TTC549 (cell line): Measurements from ENCODE around the gene MAPK8.

Experiments
- FAIRE-seq: peaks from 2 replicates; lab custom pipeline; 2012; peaks lifted over from hg19 to GRCh38; lab: Jason Lieb, UNC

MAPK8 gene

DNA sequence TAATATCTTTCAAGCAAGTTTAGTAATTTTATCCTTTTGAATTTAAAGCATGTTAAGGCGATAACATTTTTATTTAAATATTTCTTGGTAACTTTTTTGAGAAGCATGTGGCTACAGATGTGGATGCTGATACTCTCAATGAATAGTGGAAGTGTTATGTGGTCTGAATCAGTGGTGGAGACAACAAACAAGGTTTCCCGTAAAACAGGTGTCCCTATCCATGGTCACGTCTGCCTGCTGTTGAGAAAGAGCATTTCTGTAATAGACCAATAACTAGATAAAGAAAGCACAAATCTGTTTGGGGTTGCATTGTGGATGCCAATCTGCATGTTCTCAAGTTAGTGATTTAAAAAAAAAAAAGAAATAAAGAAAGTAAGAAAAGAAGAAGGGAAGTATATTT lies 13.9 kb upstream of the MAPK8 start:
- no peak for FAIRE-seq

DNA sequence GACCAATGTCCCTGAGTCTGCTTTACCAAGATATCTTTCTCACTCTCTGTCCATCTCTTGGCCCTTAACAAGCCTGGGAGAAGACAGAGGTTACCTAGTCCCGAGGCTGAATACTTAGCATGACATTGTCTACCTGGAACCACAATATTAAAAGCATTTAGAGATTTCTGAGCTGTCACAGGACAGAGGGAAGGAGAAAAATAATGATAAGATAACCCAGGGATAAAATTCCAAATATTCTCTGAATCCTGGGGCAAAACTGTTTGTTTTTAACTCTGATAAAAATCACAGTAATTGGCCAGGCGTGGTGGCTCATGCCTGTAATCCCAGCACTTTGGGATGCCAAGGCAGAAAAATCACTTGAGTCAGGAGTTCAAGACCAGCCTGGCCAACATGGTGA lies 12.0 kb upstream of the MAPK8 start:
- FAIRE-seq = no peak

DNA sequence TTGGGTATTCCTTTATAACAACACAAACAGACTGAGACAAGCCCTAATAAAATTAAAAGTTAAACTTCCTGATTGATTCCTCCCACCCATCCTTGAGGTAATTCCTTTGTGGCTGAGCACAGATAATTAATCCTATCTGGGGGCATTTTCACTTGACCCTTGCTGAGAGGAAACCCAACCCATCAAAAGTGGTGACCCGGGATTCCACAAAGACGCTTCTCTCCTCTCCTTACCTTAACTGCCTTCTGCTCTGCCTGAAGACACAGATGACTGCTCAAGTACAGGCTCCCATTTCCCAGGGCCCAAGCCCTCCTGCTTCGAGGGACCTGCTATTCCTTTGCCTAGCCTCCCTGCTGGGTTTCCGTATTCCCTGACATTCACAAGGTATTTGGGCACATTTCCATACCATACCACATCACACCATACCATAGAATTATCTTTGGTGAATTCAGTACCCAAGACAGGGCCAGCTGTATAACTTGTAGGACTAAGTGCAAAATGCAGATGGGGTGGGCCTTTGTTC lies 9.8 kb upstream of the MAPK8 start:
- no peak for FAIRE-seq

DNA sequence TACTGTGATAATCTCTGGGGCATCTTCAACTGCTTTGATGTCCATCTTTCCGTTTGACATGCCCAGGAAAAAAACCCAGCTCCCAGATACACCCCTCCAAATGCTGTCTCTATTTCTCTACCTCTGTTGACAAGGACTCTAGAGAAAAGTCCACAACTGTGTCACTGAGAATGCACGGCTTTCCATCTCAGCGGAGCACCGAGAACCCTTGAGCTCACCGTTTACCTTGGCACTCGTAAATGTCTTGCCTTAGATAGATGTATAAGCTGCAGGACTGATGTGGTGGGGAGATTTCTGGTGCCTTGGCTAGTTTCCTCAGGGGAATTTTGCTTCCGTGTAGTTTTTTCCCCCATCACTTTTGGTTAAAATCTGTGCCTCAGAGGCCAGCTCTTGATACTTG lies 7.4 kb upstream of the MAPK8 start:
- FAIRE-seq = no peak

DNA sequence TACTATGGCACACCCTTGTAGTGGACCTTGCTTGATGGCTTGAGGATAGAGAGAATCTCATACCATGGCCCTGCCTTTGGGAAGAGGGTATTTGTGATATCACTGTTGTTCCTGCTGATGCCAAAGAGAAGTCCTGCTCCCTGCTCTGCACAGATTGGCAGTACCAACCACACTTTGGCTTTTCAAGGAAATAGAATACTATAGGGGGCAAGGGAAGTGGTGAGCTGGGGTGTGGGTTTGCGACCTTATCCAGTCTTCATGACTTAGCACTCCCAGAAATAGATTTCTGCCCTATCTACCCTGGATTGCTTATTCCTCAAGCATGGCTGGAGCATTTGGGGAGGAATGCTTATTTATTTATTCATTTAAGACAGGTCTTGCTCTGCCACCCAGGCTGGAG lies 6.8 kb upstream of the MAPK8 start:
- no peak for FAIRE-seq

DNA sequence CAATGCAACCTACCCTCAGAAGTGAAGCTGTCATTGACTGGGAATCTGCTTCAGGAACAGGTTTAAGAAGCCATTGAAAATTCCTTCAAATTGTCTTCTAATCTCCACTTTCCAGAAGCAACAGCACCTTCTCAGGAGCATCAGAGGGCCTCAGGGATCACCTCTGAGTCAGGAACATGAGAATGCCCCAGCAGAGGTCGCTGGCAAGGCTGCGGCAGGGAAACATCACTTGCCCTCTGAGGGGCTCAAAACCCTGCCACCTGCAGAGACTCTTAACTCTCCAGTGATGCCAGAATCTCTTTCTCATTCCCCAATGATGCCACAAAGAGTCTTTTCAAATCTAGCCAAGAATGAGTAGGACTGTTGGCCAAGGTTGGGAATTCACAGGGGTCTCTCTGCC lies 5.9 kb upstream of the MAPK8 start:
- FAIRE-seq = no peak

DNA sequence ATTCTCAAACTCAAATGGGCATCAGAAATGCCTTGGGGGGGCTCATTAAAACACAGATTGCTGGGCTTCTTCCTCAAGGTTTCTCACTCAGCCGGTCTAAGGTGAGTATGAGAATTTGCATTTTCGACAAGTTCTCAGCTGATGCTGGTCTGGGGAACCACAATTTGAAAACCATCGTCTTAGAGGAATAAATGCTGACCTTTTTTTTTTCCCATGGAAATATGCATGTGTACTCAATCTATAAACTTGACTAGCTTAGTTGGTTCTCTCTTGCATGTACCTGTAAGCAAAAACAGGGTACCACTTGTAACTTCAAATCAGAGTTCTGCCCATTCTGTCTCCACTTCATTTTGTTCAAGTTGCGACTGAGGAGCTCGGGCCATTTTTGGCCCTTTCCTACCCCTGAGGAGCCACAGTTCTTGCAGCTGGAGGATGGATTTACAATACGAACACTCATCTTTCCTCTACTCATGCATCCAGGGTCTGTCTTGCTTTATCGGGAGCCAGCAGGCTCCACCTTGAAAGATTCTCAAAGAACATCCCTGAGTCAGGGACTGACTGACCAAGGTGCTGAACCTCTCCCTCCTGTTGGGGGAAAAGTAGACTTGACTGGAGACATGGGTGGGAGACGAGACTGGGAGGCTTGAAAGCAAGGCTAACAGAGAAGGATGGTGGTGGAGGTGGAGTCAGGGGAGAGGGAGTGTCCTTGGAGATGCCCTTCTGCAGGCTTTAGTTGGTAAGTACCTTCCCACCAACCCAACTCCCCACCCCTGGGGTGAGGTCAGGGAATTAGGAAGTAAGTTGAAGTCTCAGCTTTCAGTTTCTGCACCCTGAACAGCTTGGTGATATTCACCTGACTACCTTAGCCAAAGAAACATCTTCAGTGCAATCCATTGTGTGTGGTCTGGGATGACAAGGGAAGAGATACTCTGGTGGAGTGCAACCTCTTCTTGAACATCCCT lies 3.7 kb upstream of the MAPK8 start:
- FAIRE-seq = no peak

DNA sequence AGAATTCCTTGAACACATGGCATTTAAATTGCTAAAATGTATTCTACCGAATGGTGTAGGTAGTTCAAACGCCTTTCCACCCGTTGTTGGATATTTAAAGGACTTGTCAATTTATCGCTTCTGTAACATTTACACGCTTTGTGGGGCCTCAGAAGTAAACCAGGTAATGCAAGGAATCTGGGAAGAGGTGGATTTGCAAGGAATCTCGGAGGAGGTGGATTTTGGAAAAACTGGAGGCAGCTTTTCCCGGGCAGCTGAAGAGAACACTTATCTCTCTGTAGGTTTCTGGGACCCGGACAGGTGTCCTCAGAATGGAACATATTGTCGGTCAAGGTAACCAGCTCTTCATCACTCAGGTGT lies 592 bp upstream of the MAPK8 start:
- no peak for FAIRE-seq

DNA sequence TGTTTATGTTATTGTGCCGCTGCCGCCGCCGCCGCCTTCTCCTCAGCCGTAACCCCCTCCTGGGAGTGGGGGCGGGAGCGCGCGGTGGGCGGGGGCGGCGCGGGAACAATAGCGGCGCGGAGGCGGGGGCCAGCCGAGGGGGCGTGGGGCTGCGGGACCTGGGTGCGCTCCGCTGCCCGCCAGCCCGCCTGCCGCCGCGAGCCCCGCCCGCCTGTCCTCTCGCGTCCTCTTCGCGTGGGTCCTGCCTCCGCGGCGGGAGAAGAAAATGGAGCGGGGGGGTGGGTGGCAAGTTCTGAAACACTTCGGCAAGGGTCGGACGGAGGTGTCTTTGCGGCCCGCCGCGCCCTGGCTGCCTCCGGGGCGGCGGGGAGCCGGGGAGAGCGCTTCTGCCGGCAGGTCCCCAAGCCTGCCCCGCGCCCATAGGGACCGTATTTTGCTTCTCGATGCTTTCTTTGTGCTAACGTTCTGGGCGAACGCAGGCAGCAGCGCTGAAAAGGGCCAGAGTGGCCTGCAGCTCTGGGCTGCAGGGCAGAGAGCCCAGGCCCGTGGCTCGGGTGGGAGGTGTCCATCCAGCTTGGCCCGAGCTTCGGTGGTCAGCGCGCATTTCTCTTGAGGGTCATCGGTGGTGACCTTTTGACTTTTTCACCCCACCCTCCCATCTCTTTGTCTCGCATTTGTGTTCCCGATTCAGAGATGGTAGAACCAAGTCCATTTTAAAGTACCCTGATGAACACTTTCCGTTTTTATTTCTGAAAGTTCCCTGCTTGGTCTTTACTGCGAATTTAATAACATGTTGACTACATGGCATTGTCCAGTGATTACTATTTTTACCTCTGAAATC lies 613 bp downstream of the MAPK8 start:
- no peak for FAIRE-seq

DNA sequence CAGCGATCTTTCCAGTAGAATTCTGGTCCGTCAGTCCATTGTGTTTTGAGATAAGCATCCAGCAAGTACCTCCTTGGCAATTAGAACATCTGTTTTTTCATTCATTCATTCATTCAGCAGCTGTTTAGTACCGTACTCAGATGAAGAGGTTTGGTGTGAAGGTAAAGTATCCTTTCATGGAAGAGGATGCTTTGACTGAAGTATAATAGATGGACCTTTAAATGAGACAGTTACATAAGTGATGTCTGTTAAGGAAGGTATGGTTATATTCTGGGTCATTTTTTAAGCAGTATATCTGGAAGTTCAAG lies 1.2 kb downstream of the MAPK8 start:
- FAIRE-seq = no peak

DNA sequence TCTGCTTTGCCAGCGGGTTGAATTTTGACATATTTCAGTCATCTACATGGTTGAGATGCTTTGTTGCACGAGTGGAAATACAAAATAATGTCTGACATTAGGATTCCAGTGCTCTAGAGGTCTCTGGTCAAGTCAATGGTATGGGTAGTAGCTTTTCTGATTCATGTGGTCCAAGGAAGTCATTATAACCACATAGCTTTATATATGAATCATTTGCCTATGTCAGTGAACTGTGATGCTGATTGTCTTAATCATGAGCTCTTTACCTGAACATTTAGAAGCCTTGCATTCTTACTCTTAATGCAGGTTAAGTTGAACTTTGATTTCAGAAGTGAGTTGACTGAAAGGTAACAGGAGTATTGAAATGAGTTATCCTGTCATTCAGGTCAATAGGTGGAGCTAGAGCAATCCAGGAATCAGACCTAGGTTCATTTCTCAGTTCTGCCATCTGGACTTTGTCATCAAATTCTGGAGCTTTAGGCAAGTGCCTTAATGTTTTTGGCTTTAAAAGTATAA lies 3.3 kb downstream of the MAPK8 start:
- no peak for FAIRE-seq

DNA sequence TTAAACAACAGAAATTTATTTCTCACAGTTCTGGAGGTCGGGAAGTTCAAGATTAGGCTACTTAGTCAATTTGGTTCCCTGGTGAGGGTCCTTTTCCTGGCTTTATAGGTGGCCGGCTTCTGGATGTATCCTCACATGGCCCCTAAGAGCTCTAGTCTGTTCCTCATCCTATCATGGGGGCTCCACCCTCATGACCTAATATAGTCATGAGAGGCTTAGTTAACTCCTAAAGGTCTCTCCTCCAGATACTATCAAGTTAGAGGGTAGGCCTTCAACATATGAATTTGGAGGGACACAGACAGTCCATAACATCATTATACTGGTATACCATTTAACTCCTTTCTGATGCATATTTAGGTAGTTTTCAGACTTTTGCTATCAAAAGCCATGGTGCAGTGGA lies 7.6 kb downstream of the MAPK8 start:
- FAIRE-seq = no peak

DNA sequence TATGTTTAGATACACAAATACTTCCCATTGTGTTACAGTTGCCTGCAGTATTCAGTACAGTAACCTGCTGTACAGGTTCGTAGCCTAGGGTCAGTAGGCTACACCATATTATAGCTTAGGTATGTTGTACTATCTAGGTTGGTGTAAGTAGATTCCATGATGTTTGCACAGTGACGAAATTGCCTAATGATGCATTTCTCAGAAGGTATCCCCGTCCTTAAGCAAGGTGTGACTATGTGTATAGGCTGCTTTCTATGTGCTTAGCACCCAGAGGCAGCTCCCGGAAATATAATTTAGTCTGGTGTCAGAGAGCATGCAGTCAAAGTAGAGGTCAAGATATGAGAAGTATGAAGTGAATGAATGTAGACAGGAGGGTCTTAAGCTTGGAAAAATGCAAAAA lies 9.8 kb downstream of the MAPK8 start:
- FAIRE-seq = no peak

DNA sequence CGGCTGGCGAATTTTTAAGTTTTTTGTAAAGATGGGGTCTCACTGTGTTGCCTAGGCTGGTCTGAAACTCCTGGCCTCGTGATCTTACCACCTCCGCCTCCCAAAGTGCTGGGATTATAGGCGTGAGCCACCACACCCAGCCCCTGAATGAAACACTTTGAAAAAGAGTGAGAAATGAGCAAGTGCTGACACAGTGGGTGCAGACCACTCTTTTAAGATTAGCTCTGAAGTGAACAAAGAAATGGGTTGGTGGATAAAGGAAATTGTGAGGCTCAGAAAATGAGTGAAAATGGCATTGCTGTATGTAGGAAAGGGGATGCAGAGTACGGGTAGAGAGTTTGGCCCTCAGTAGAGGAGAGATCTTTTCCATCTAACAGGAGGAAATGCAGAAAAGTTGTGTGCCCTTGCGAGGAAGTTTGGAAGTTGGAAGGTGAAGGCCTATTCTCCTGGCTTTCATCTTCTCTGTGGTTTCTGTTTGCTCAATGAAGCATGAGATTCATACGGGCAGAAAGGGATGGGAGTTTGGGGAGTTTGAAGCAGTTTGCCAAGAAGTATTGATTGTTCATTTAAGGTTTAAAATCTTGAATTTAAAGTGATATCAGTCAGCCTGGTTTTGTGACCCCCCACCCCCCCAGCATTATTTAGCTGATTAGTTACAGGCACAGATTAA lies 11.0 kb downstream of the MAPK8 start:
- FAIRE-seq = no peak

DNA sequence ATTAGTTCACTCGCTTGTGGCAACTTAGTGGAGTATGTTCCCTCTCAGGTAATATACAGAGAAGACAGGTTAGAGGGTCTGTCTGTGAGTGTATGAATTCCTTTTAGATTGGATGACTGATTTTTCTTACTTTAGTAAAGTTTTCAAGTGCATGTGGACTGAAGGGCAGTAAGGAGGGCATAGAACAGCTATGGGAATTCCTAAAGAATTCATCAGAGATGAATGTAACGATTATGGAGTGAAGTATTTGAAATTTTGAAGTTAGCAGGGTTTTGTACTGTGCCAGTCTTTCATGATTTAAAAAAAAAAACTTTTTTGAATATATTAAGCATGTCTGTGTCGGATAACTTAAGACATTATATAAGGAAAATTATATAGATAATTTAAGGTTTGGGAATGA lies 15.5 kb downstream of the MAPK8 start:
- no peak for FAIRE-seq

DNA sequence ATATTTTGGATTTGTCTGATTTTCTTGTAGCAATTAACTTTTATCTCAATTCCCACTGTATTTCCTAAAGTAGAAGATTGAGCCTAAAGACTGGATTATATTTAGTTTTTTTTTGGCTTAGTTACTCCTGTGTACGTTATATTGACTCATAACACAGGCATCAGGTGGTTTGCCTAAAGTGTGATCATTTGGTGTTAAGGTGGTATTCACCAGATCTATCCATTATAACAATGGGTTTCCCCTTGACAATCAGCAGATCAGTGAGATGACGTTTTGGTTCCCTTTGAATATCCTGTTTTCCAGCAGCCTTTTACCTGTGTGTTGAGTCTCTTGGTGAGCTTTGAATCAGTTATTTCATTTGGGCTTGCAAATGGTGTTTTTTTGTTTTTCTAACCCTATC lies 18.1 kb downstream of the MAPK8 start:
- no peak for FAIRE-seq

DNA sequence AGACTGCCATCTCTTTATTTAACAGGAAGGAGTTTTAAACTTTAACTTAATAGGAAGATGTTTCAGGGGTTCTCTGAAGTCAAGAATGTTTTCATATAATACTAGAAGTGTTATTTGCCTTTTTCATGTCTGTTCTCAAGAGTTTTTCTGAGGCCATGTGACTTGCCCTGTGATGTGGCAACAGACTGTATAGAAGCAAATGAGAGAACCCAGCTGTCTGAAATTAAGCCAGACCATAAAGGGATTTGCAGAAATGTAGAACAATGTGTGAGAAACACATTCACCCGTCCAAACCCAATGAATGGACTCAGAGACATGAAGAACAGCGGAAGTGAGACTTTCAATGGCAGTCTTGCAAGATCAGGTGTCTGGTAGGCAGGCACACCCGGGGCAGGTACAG lies 23.8 kb downstream of the MAPK8 start:
- no peak for FAIRE-seq

DNA sequence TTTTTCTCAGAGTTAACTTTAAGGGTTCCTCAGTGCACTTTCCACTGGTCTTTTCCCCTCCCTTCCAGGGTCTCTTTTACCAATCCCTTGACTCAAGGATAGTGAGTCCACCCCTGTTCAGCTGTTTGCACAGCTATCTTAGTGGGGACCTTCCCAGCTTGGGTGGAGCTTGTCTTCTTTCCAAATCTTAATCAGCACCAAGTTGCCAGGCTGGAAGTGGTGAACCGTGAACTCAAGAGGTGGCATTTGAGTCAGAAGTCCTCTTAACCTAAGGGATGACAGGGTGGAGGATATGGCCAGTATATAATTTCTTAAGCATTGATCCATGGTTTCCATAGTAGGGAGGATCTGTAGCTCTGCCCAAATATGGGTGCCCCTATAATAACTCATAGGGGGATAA lies 25.0 kb downstream of the MAPK8 start:
- FAIRE-seq = no peak

DNA sequence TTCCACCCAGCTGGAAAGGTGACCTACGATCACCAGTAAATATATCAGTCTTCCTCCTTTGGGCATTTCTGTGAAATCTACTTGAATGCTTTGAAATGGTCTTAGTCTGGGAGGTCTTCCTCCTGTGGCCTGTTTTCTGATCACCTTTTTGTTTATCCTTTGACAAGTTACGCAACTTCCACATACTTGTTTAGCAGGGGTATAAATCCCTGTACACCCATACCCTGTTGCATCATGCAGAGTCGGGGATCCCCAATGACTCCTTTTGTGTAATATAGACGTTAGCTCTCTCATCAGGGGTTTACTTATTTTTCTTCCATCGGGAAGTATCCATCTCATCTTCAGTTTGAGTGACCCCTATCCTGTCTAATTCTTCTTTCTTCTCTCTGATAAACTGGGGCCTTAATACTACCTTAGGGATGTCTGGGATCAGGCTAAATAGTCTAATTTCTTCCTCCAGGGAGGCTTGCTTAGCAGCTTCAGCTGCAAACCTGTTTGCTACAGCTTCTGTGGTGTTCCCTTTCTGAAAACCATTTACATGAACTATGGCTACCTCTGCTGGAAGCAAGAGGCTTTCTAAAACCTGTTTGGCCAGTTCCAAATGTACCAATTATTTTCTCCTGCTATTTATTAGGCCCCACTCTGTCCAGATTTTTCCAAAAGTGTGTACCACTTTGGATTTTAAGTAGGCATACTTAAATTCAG lies 25.8 kb downstream of the MAPK8 start:
- no peak for FAIRE-seq

DNA sequence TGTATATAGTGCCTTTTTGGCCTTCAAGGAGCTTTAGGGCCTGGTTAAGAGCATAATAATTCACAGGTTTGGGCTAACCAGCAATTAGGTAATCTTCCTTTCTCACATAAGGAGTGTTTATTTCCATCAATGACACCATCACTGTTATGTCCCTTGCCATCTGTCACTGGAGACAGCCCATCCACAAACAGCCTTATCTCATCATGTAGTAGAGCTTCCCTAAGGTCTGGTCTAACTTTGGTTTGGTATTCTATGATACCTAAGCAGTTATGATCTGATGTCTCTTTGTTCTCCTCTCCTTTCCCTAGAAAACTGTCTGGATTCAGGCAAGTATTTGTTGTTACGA lies 26.4 kb downstream of the MAPK8 start:
- no peak for FAIRE-seq

DNA sequence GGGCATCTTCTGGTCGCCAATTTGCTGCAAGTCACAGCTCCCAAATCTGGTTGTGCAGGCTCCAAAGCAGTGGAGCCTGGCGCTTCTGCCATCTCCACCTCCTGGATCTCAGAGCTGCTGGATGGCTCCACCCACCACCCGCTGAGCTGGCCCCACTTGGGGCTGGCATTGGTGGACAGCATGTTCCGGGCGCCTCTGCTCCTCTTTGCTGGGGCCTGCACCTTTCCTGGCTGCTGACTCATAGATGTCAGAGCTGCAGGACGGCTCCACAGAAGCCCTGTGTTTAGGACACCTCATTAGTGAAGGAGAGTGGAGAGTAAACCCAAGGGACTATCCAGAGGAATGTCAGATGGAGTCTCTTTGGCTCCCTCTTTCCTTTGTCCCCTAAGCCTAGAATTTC lies 27.4 kb downstream of the MAPK8 start:
- FAIRE-seq = no peak

DNA sequence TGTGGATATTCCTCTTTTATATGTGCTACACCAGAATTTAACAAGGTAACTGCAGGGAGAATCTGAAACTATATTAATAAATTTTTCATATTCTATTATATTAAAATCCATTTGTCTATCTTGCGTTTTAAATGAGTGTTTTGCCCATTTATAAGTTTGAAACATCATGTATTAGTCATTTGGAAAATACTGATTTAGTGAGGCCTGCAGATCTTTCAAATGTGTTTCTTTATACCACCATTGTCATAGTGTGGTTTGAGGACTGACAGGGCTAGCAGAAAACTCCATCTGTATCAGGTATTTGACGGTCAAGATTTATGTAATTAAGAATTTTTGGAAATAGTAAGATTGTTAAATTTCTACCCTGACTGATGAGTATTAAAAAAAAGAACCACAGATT lies 29.3 kb downstream of the MAPK8 start:
- no peak for FAIRE-seq
